Activated gamma-delta T cell treated with anti-CD3 and anti-CD28 coated beads, Interleukin-2, amount 50 U/mL, for 16 hours (primary cell): ENCODE measurements around the gene SLC44A4.
"Not testable (repeated sequence)": the region's sequence is repeated elsewhere in the genome, so short reads cannot be mapped to it uniquely, and the experiment has no call there.

Experiments
- DNase-seq: peaks from one replicate; pipeline ENCODE4 v3.0.0-alpha.2; 2020; ENCODE audit warnings: low read depth

SLC44A4 gene

GRCh38 chr6:31827286-31828079, 51.3 kb downstream of the SLC44A4 start, which contains the start of gene HSPA1B:
HSPA1B (plus strand) TSS chr6:31827738; CDS start chr6:31827951, 213 bp downstream.
- DNase-seq = peak; percentile 75

DNA sequence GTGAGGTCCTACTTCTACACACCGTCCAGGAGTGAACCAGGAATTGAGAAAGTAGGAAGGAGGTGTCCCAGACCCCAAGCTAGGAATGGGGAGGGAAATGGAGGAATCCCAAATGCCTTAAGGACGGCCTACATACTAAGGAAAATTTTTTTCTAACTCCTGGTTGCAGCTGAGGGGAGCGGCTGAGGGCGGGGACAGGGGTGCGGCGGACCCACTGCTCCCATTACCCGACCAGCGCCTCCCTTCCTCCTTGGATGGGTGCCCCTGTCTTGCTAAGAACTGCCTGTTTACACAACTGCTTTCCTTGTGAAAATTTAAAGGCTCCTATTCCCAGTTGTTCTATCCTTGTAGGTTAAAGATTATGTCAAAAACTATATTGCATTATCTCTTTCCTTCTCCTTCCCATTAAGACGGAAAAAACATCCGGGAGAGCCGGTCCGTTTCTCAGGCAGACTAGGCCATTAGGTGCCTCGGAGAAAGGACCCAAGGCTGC, 52.0 kb downstream of the SLC44A4 start:
- DNase-seq = no peak

DNA sequence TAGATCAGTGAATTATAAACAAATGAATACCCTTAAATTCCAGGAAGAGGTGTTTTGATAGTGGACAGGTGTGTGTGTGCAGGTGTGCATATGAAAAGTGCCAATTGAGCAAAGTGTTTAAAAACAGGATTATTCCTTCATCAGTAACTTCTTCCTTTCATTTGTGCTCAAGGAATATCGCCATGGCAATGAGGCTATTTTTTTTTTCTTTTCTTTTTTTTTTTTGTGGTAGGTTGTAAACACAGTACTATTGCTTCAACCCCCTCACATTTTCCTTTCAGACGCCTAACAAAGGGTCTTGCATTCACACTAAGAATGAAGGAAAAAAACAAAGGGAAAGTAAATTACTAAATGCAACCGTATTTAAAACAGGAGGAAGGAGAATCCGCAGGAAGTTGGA, 53.2 kb downstream of the SLC44A4 start:
- DNase-seq = no peak

- DNase-seq = not testable (repeated sequence)
Measured at GRCh38 chr6:31823592-31824196, 55.1 kb downstream of the SLC44A4 start.

- DNase-seq = peak; percentile 42
Measured at GRCh38 chr6:31822036-31822821, 56.6 kb downstream of the SLC44A4 start.

DNA sequence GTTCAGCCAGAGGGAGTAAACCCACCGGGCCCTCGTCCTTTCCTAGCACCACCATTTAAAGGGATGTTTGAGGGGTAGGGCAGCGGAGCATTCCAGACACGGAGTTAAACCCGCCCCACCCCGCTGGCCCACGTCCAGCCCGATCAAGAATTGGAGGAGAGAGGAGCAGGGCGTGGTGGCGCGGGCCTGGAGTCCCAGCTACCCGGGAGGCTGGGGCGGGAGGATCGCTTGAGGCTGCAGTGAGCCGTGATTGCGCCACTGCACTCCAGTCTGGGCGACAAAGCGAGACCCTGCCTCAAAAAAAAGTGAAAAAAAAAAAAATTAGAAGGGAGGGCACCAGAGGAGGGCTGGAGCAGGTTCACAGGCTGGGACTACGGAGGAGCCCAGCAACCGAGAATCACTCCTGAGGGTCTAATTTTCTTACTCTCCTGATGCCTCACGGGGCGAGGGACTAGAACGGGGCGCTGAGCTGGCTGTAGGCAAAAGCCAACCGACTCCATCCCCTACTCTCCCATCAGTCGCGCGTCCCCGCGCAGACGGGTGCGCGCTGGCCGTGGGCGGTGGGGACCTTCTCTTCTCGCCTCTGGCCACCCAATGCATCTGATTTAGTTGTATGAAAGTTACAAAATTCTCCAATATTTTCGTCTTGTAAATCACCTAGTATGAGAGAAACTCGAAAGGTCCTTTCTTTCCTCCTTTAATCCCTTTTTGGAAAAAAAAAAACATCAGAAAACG, 57.3 kb downstream of the SLC44A4 start:
- DNase-seq = peak; percentile 35

DNA sequence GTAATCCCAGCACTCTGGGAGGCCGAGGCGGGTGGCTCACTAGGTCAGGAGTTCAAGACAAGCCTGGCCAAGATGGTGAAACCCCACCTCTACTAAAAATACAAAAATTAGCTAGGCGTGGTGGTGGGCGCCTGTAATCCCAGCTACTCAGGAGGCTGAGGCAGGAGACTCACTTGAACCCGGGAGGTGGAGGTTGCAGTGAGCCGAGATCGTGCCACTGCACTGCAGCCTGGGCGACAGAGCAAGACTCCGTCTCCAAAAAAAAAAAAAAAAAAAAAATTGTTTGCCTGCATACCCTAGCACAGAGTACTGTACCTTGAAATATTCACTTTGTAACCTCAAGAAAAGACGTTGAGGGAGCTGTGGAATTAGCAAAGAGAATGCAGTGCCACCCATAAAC, 58.4 kb downstream of the SLC44A4 start:
- not testable (repeated sequence) for DNase-seq

DNA sequence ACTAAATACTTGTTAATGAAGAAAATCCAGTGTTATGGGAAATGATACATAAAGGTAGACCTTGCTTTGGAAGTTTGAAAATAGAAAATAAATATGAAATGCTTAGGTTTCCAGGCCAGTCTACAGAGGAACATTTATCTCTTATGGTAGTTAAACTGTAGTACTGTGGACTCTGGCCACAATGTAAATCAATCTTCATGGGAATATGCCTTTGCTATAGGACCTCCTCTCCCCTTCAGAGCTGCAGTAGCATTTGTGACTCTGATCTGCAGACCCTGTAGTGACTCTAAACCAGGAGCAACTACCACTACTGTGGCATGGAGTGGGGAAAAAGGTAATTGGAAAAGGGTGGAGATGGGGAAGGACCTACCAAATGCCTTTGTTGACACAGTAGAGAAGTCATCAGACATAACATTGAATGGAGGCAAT, 58.9 kb downstream of the SLC44A4 start:
- no peak for DNase-seq

- DNase-seq = not testable (repeated sequence)
Measured at GRCh38 chr6:31817929-31818511, 60.8 kb downstream of the SLC44A4 start.

GRCh38 chr6:31817133-31817928, 61.5 kb downstream of the SLC44A4 start:
- DNase-seq = not testable (repeated sequence)

GRCh38 chr6:31815025-31815838, 63.6 kb downstream of the SLC44A4 start, which contains the start of the genes HSPA1A and HSPA1L:
HSPA1A (plus strand) TSS chr6:31815543; CDS start chr6:31815757, 214 bp downstream.
HSPA1L (minus strand) TSS chr6:31815283; CDS start chr6:31811972, 3,311 bp downstream.
- no peak for DNase-seq

GRCh38 chr6:31814677-31815024, 64.1 kb downstream of the SLC44A4 start:
- DNase-seq = peak; percentile 43

GRCh38 chr6:31813465-31813849, 65.3 kb downstream of the SLC44A4 start:
- DNase-seq = no peak
